Gastrocnemius medialis (tissue), 4 donors: ENCODE results near the gene OPCML.

Source experiments
- CTCF ChIP-seq, 5 experiments: fragments of 450-650 bp in 3 of 5; fragments of 200-600 bp in 2 of 5; sonication (generic) in 2 of 5; IDR thresholded peaks in 4 of 5; conservative IDR thresholded peaks in 1 of 5; 1 replicate in 4 of 5; 2 replicates in 1 of 5; pipeline ENCODE4 v1.5.1; 2016 to 2019; ENCODE audit warnings: antibody characterized with exemption in 5 of 5, mild to moderate bottlenecking in 3 of 5, moderate library complexity in 3 of 5
- POLR2A ChIP-seq, 2 donors: fragments of 450-650 bp; IDR thresholded peaks; one replicate each; pipeline ENCODE4 v1.6.1; 2017; ENCODE audit warnings: antibody characterized with exemption in 2 of 2, mild to moderate bottlenecking in 2 of 2, moderate library complexity in 2 of 2

- TF ChIP-seq CTCF (IDR thresholded peaks at IDR 0.05 in 4 of 5, conservative IDR thresholded peaks at IDR 0.05 in 1 of 5) (no peak), POLR2A (IDR thresholded peaks at IDR 0.05) (no peak)
Measured at GRCh38 chr11:133547808-133548494, 15.7 kb upstream of the OPCML start.
